MM.1S (cell line): ENCODE results near the gene SCN2A.

ENCODE experiments used
- CTCF ChIP-seq: fragments of 300-600 bp; sonication (generic); IDR thresholded peaks from 2 replicates; pipeline ENCODE4 v1.5.1; 2016; ENCODE audit warnings: antibody characterized with exemption, low read length, mixed read lengths
- EZH2 ChIP-seq: fragments of 300-600 bp; sonication (generic); optimal IDR thresholded peaks from 2 replicates; pipeline ENCODE3; 2017; ENCODE audit warnings: low read depth, mild to moderate bottlenecking, antibody characterized with exemption, low read length, mixed read lengths
- EZH2phosphoT487 ChIP-seq: fragments of 300-600 bp; sonication (generic); IDR thresholded peaks from 2 replicates; pipeline ENCODE4 v1.6.1; 2018; ENCODE audit warnings: antibody characterized with exemption, low read length

- TF ChIP-seq CTCF = no peak
- TF ChIP-seq EZH2 = no peak
- no peak for TF ChIP-seq EZH2phosphoT487
Observed at GRCh38 chr2:165224941-165225340, 14.3 kb upstream of the SCN2A start.
